HG03135 (cell line): ENCODE measurements around the gene MGAT2.
"Not testable (repeated sequence)": the region's sequence is repeated elsewhere in the genome, so short reads cannot be mapped to it uniquely, and the experiment has no call there.

ENCODE experiments used
- ATAC-seq: cut with Tn5 transposase; IDR thresholded peaks from one replicate; pipeline ENCODE4 v1.9.1; 2021; ENCODE audit warnings: mild to moderate bottlenecking, moderate library complexity; ENCODE audit not compliant: unreplicated experiment

MGAT2 gene

DNA sequence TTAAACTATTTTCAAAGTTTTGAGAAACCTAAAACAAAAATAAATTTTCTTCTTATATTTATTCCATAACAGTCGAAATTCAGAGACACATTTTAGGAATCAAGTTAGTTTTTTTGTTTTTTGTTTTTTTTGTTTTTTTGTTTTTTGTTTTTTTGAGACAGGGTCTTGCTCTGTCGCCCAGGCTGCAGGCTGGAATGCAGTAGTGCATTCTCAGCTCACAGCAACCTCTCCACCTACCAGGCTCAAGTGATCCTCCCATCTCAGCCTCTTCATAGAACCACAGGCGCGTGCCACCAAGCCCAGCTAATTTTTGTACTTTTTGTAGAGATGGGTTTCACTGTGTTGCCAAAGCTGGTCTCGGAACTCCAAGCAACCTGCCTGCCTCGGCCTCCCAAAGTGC, 32.9 kb downstream of the MGAT2 start:
- ATAC-seq, result no peak

DNA sequence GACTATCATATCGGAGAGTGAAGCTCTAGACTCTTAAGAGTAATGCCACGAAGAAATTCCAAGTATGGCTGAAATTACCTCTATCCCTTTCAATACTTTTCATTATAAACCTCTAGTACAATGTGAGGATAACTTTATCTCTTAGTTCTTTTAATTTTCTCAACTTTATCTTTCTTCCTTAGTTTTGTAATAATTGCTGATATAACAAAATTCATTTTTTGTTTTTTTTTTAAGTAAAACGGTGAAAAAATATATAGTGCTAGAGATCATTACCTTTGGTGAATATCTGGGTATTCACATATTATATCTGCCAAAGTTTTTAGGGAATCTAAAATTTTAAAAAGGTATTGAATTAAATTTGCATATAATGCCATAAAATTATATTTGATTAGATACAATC, 33.9 kb downstream of the MGAT2 start:
- ATAC-seq, result no peak

GRCh38 chr14:49657500-49657899, 36.9 kb downstream of the MGAT2 start:
- ATAC-seq, result not testable (repeated sequence)

- no peak for ATAC-seq
Measured at GRCh38 chr14:49659526-49660455, 39.2 kb downstream of the MGAT2 start.

- ATAC-seq, result no peak
Measured at GRCh38 chr14:49670475-49670874, 49.9 kb downstream of the MGAT2 start.
